Vagina (tissue), 2 donors: ENCODE results near the gene ARMH3. TPM values are rescaled to one million over a fixed set of nuclear protein-coding genes. Genes with fewer than 3 reads are reported as not detected.
A peak's percentile ranks its signal among the peaks of the same experiment; 100 is the strongest.

ENCODE experiments used
- DNase-seq, 2 donors: peaks; one replicate each; pipeline ENCODE4 v3.0.0-alpha.2; 2017; ENCODE audit errors: extremely low spot score in 2 of 2
- H3K27ac ChIP-seq: fragments of 200-600 bp; sonication (generic); one replicate; pipeline ENCODE4 v1.5.1; 2019
- H3K27me3 ChIP-seq: fragments of 200-600 bp; sonication (generic); one replicate; pipeline ENCODE4 v1.5.1; 2019
- H3K36me3 ChIP-seq, 2 donors: fragments of 200-600 bp; sonication (generic); one replicate each; pipeline ENCODE4 v1.5.1; 2017 to 2019
- H3K4me1 ChIP-seq: fragments of 200-600 bp; sonication (generic); one replicate; pipeline ENCODE4 v1.5.1; 2019
- H3K4me3 ChIP-seq, 2 donors: fragments of 200-600 bp; sonication (generic); 1 replicate in 1 of 2; 2 replicates in 1 of 2; pipeline ENCODE4 v1.5.1; 2016 to 2019
- H3K9me3 ChIP-seq: fragments of 200-600 bp; sonication (generic); one replicate; pipeline ENCODE4 v1.5.1; 2019
- POLR2A ChIP-seq, 2 donors: fragments of 450-650 bp; IDR thresholded peaks; one replicate each; pipeline ENCODE4 v1.6.1; 2017; ENCODE audit warnings: antibody characterized with exemption in 2 of 2, mild to moderate bottlenecking in 2 of 2, moderate library complexity in 2 of 2
- POLR2AphosphoS5 ChIP-seq, 2 donors: sonication (generic); formaldehyde crosslinking; IDR thresholded peaks; one replicate each; pipeline ENCODE4 v1.9.0; 2017; ENCODE audit warnings: antibody characterized with exemption in 2 of 2, mild to moderate bottlenecking in 2 of 2, low read depth in 1 of 2; ENCODE audit not compliant: insufficient read depth in 1 of 2
- intact Hi-C: fragments of 100-400 bp; cut with DNase I; formaldehyde crosslinking; loops from one replicate; pipeline ENCODE4 v1.15.1; 2023
- total RNA-seq: library from RNA; depleted of rRNA; stranded (reverse); fragments of >200 nt; gene quantifications from one replicate; pipeline ENCODE4 v1.2.3, GENCODE V29; 2016
- TF ChIP-seq, protein P1 (sequence below), 3 experiments: fragments of 450-650 bp in 2 of 3; fragments of 200-600 bp in 1 of 3; sonication (generic) in 1 of 3; IDR thresholded peaks; one replicate each; pipeline ENCODE4 v1.5.1; 2017 to 2019; ENCODE audit warnings: antibody characterized with exemption in 3 of 3, mild to moderate bottlenecking in 2 of 3, moderate library complexity in 2 of 3

Gene ARMH3
- total RNA-seq, 1 donor from 2014 or later, result 26.5 TPM

DNA sequence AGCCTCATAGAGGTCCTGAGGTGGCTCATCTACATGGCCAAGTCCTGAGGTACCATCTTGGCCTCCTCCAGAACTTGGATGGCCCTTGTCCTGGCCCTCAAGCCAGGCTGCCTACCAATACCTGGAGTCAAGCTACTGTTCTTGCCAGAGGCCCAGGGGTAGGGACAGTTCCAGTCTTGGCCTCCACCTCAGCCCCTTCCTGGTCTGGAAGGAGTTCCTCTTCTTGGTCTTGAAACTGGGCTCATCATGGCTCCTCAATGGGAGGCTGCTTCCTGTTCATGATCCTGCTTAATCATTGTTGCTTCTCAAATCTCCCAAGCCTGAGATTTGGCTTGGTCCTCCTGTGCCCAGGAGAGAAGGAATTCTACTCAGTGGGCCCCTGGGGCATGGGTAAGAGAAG is 13.1 kb upstream of the ARMH3 start:
- no peaks in the 10 kb centered on the region for H3K27me3 ChIP-seq
- no peak for DNase-seq
- no peaks in the 10 kb centered on the region for H3K9me3 ChIP-seq
- no peak overlapping the region for H3K27ac ChIP-seq
- intact Hi-C loops, result no loop called here
- H3K4me1 ChIP-seq, result peaks cover 37% of the 10 kb centered on the region
- TF ChIP-seq, protein P1, sequence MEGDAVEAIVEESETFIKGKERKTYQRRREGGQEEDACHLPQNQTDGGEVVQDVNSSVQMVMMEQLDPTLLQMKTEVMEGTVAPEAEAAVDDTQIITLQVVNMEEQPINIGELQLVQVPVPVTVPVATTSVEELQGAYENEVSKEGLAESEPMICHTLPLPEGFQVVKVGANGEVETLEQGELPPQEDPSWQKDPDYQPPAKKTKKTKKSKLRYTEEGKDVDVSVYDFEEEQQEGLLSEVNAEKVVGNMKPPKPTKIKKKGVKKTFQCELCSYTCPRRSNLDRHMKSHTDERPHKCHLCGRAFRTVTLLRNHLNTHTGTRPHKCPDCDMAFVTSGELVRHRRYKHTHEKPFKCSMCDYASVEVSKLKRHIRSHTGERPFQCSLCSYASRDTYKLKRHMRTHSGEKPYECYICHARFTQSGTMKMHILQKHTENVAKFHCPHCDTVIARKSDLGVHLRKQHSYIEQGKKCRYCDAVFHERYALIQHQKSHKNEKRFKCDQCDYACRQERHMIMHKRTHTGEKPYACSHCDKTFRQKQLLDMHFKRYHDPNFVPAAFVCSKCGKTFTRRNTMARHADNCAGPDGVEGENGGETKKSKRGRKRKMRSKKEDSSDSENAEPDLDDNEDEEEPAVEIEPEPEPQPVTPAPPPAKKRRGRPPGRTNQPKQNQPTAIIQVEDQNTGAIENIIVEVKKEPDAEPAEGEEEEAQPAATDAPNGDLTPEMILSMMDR (IDR thresholded peaks at IDR 0.05), result no peak
- no peak for TF ChIP-seq POLR2AphosphoS5 (IDR thresholded peaks at IDR 0.05; ENCODE audit: insufficient read depth in 1 of 2, low read depth in 1 of 2)
- TF ChIP-seq POLR2A (IDR thresholded peaks at IDR 0.05), result no peak
- no peaks in the 10 kb centered on the region for H3K36me3 ChIP-seq
- no peak overlapping the region for H3K4me3 ChIP-seq

DNA sequence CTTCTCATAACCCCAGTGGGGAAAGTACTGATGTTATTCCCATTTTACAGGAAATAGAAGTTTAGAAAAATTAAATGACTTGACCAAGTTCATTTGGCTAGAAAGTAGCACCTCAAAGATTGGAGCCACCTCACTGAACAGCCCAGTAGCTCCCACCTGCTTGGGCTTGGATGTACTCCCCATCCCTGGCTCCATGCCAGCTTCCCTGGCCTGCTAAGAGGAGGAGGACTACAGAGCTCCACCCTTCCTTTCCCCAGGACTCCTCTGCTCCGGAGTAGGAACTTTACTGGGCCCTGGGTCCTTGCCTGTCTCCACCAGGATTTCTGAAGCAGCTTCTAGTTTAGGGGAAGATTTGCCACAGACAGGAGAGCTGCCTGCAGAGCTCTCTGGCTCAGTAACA is 12.2 kb upstream of the ARMH3 start:
- Histone ChIP-seq H3K27ac (no peak overlapping the region), H3K9me3 (no peaks in the 10 kb centered on the region), H3K27me3 (no peaks in the 10 kb centered on the region), H3K4me3 (no peak overlapping the region), H3K36me3 (no peaks in the 10 kb centered on the region), H3K4me1 (peaks cover 37% of the 10 kb centered on the region)
- DNase-seq, result no peak
- TF ChIP-seq POLR2A (IDR thresholded peaks at IDR 0.05), result no peak
- TF ChIP-seq POLR2AphosphoS5 (IDR thresholded peaks at IDR 0.05; ENCODE audit: insufficient read depth in 1 of 2, low read depth in 1 of 2), result no peak
- TF ChIP-seq, protein P1 (IDR thresholded peaks at IDR 0.05), result no peak
- intact Hi-C loops, result no loop called here

DNA sequence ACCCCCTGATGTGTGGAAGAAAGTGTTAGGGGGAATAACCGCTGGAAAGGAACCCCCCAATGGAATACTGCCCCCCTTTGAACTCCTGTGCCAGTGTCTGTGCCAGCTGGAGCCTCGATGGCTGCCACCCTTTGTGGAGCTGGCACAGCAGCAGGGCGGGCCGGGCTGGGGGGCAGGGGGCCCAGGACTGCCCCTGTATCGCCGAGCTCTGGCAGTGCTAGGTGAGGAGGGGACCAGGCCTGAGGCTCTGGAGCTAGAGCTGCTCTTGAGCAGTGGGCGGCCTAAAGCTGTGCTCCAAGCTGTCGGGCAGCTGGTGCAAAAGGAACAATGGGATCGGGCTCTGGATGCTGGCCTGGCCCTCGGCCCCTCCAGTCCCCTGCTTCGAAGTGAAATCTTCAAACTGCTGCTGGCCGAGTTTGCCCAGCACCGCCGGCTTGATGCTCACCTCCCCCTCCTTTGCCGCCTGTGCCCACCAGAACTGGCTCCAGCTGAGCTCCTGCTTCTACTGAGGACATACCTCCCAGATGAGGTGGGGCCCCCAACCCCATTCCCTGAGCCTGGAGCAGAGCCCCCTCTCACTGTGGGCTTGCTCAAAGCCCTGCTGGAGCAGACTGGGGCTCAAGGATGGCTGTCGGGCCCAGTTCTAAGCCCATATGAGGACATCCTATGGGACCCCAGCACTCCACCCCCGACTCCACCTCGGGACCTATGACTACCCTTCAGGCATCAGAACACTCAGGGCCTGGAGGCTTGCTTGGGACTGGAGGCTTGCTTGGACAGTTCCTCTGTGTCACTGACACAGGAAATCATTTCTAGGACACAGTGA is 11.3 kb upstream of the ARMH3 start:
- intact Hi-C loops, result no loop called here
- Histone ChIP-seq H3K27me3 (no peaks in the 10 kb centered on the region), H3K36me3 (no peaks in the 10 kb centered on the region), H3K4me1 (peaks cover 37% of the 10 kb centered on the region), H3K4me3 (no peak overlapping the region), H3K9me3 (no peaks in the 10 kb centered on the region), H3K27ac (no peak overlapping the region)
- DNase-seq, result no peak
- TF ChIP-seq POLR2AphosphoS5 (IDR thresholded peaks at IDR 0.05; ENCODE audit: insufficient read depth in 1 of 2, low read depth in 1 of 2), result no peak
- TF ChIP-seq, protein P1 (IDR thresholded peaks at IDR 0.05), result no peak
- TF ChIP-seq POLR2A (IDR thresholded peaks at IDR 0.05), result no peak

DNA sequence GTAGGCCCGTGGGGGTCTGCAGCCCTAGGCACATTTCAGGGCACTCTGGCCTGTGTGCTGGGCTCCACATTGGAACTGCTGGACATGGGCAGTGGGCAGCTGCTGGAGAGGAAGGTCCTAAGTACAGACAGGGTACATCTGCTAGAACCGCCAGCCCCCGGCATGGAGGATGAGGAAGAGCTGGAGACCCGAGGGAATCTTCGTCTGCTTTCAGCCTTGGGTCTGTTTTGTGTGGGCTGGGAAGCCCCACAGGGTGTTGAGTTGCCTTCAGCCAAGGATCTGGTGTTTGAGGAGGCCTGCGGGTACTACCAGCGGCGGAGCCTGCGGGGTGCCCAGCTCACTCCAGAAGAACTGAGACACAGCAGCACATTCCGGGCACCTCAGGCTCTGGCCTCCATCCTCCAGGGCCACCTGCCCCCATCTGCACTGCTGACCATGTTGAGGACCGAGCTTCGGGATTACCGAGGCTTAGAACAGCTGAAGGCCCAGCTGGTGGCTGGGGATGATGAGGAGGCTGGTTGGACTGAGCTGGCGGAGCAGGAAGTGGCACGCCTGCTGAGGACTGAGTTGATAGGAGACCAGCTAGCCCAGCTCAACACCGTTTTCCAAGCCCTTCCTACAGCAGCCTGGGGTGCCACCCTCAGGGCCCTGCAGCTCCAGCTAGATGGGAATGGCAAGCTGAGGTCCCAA is 10.6 kb upstream of the ARMH3 start:
- no peaks in the 10 kb centered on the region for H3K36me3 ChIP-seq
- TF ChIP-seq POLR2AphosphoS5 (IDR thresholded peaks at IDR 0.05; ENCODE audit: insufficient read depth in 1 of 2, low read depth in 1 of 2), result no peak
- TF ChIP-seq, protein P1 (IDR thresholded peaks at IDR 0.05), result no peak
- TF ChIP-seq POLR2A (IDR thresholded peaks at IDR 0.05), result no peak
- H3K4me1 ChIP-seq, result peaks cover 37% of the 10 kb centered on the region
- intact Hi-C loops, result no loop called here
- peak overlapping the region; percentile 87 for H3K27ac ChIP-seq
- peak overlapping the region; percentile 91 to 95 for H3K4me3 ChIP-seq
- no peaks in the 10 kb centered on the region for H3K9me3 ChIP-seq
- no peak for DNase-seq
- no peaks in the 10 kb centered on the region for H3K27me3 ChIP-seq
